Pancreas (tissue), 10 donors: ENCODE data around the gene CDK6. TPM values are rescaled to one million over a fixed set of nuclear protein-coding genes. Genes with fewer than 3 reads are reported as not detected.

Experiments
- ATAC-seq, 4 donors: fragments of 200-7000 bp; cut with Tn5 transposase; one replicate each; pipeline versions ENCODE4 v1.8.0 to v1.9.1; 2020; ENCODE audit warnings: mild to moderate bottlenecking in 4 of 4, moderate library complexity in 4 of 4
- DNase-seq, 6 donors: peaks; one replicate each; pipeline ENCODE4 v3.0.0-alpha.2; 2020
- FAIRE-seq: peaks from 2 replicates; lab custom pipeline; 2012; peaks lifted over from hg19 to GRCh38; lab: Jason Lieb, UNC
- H3K27ac ChIP-seq, 4 donors: fragments of 200-600 bp; sonication (generic); 1 replicate in 3 of 4; 2 replicates in 1 of 4; pipeline versions ENCODE4 v1.5.0 to v1.8.0; 2020
- H3K27me3 ChIP-seq, 4 donors: fragments of 200-600 bp; one replicate each; pipeline ENCODE4 v1.8.0; 2021
- H3K36me3 ChIP-seq, 3 donors: fragments of 200-600 bp; sonication (generic) in 1 of 3; one replicate each; pipeline versions ENCODE4 v1.5.0 to v1.8.0; 2020 to 2021
- H3K4me1 ChIP-seq, 3 donors: fragments of 200-600 bp; one replicate each; pipeline ENCODE4 v1.8.0; 2021
- H3K4me3 ChIP-seq, 4 donors: fragments of 200-600 bp; sonication (generic) in 2 of 4; one replicate each; pipeline versions ENCODE4 v1.5.0 to v1.8.0; 2020 to 2021
- H3K9me3 ChIP-seq, 4 donors: fragments of 200-600 bp; one replicate each; pipeline ENCODE4 v1.8.0; 2021
- WGBS, 2 donors: extraction: QIAGEN DNeasy Blood & Tissue Kit; methylation state at CpG; one replicate each; pipeline ENCODE4 v1.1.7; 2013; 5-methylcytosine and 5-hydroxymethylcytosine counted together
- intact Hi-C, 3 donors: fragments of 100-400 bp; cut with DNase I; formaldehyde crosslinking; loops; one replicate each; pipeline versions ENCODE4 v1.11.1 to v1.14.2; 2022
- polyA plus RNA-seq, 2 donors: library from polyadenylated mRNA; stranded (reverse); fragments of 200-250 nt; gene quantifications; one replicate each; pipeline ENCODE4 v1.2.3, GENCODE V29; 2013
- total RNA-seq, 6 donors: library from RNA; stranded (reverse); fragmentation: NEBNext Ultra II Directional in 4 of 6; extraction: Animal tissue kit (Norgen Biotek cat#: 25700) in 4 of 6; gene quantifications; one replicate each; pipeline versions ENCODE4 v1.2.1 to v1.2.4, GENCODE V29; 2021 to 2023
- TF ChIP-seq, protein P1 (sequence below), 4 donors: fragments of 200-600 bp; sonication (generic) in 3 of 4; IDR thresholded peaks; one replicate each; pipeline versions ENCODE4 v1.5.0 to v1.8.0; 2021; ENCODE audit warnings: antibody characterized with exemption in 4 of 4
- donor health status: healthy with polysubstance abuse.
- donor health status: DM: no; HTN: no; CAD: no; lungs with moderate emphysema.
- donor health status: DM: no; HTN: no; CAD: no.
- donor health status: control.
- donor health status: control.
- donor health status: Bipolar disorder and iron deficiency.
- donor health status: DM: yes; HTN: yes; CAD: no.
- donor health status: DM: no; HTN: no; CAD: no.
- donor health status: DM: no; HTN: no; CAD: no.
- donor health status: DM: yes; HTN: yes; CAD: no.

Gene CDK6
- total and polyA plus RNA-seq, 8 donors: 2.4 to 33.4 (median 18.7) TPM

DNA sequence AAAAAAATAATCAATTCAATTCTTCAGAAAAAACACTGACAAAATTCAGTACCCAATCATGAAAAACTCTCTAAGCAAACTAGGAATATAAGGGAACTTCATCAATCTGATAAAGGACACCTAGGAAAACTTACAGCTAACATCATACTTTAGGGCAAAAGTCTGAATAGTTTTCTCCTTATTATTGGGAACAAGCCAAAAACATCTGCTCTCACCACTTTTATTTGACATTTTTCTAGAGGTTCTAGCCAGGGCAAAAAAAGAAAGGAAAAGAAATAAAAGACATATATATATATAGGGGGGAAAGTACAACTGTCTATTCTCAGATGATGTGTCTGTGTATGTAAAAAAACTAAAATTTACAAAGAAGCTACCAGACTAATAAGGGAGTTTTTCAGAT, 19.0 kb downstream of the CDK6 start:
- Histone ChIP-seq H3K9me3 (no peaks in the 10 kb centered on the region), H3K27me3 (no peaks in the 10 kb centered on the region), H3K4me1 (no peaks in the 10 kb centered on the region), H3K4me3 (no peak overlapping the region), H3K36me3 (no peaks in the 10 kb centered on the region), H3K27ac (no peak overlapping the region)
- intact Hi-C loops: no loop called here
- no peak for FAIRE-seq
- DNase-seq: no peak
- TF ChIP-seq, protein P1, sequence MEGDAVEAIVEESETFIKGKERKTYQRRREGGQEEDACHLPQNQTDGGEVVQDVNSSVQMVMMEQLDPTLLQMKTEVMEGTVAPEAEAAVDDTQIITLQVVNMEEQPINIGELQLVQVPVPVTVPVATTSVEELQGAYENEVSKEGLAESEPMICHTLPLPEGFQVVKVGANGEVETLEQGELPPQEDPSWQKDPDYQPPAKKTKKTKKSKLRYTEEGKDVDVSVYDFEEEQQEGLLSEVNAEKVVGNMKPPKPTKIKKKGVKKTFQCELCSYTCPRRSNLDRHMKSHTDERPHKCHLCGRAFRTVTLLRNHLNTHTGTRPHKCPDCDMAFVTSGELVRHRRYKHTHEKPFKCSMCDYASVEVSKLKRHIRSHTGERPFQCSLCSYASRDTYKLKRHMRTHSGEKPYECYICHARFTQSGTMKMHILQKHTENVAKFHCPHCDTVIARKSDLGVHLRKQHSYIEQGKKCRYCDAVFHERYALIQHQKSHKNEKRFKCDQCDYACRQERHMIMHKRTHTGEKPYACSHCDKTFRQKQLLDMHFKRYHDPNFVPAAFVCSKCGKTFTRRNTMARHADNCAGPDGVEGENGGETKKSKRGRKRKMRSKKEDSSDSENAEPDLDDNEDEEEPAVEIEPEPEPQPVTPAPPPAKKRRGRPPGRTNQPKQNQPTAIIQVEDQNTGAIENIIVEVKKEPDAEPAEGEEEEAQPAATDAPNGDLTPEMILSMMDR (IDR thresholded peaks at IDR 0.05): no peak
- no peak for ATAC-seq

DNA sequence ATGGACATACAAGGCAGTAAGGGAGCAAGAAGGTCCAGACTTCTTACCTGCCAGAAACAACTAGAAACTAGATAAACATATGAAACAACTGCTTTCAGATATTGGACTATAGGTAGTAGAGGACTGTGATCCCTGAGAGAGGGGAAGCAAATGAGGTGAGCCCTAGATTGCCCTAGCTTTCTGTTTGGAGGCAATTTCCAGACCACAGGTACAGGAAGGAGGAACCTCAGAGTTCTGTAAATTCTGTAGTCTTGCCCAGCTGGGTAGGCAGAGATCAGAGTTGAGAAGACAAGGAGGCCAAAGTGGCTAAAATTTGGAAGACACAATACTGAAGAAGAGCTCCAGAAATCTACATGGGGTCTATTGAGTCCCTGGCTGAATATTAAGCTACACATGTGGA, 21.0 kb downstream of the CDK6 start:
- Histone ChIP-seq H3K9me3 (no peaks in the 10 kb centered on the region), H3K4me3 (no peak overlapping the region), H3K36me3 (no peaks in the 10 kb centered on the region), H3K27me3 (no peaks in the 10 kb centered on the region), H3K4me1 (peaks cover 0 to 1% (median under 1%) of the 10 kb centered on the region in 3 donors), H3K27ac (no peak overlapping the region)
- TF ChIP-seq, protein P1 (IDR thresholded peaks at IDR 0.05): no peak
- intact Hi-C loops: no loop called here
- ATAC-seq (no peak), FAIRE-seq (no peak), DNase-seq (no peak)

DNA sequence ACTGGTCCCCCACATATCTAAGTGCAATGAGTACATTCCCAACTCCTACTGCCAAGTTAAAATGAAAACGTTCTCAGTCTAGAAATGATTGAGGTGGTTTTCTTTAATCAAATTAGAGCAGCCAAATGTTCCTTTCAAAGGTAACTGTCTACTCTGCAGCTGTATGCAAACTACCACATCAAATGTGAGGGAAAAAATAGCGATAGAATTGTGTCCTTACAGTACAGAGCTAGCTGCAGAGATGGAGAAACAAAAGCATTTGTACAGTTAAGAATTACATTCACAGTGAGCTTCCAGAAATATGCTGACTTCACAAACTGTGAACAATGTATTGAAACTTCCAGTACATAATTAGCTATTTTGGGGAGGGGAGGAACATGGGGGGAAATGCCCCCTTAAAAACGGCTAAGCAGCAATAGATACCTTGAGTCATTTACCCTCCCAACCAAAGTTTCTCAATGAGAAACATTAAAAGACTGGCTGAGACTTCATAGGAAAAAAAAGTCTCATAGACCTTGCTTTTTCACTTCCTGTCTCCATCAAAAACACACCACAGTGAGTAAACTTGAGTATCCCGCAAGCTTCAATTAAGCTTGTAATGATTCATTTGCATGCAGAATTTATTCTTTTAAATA, 22.9 kb downstream of the CDK6 start:
- ATAC-seq (no peak), DNase-seq (no peak), FAIRE-seq (no peak)
- Histone ChIP-seq H3K27me3 (no peaks in the 10 kb centered on the region), H3K27ac (no peak overlapping the region), H3K4me3 (no peak overlapping the region), H3K4me1 (peaks cover 6 to 17% (median 15%) of the 10 kb centered on the region in 3 donors), H3K9me3 (no peaks in the 10 kb centered on the region), H3K36me3 (no peaks in the 10 kb centered on the region)
- 47 to 52% methylated on average over 4 of the region's 4 CpGs for WGBS, 2 donors
- intact Hi-C loops: no loop called here
- TF ChIP-seq, protein P1 (IDR thresholded peaks at IDR 0.05): no peak

DNA sequence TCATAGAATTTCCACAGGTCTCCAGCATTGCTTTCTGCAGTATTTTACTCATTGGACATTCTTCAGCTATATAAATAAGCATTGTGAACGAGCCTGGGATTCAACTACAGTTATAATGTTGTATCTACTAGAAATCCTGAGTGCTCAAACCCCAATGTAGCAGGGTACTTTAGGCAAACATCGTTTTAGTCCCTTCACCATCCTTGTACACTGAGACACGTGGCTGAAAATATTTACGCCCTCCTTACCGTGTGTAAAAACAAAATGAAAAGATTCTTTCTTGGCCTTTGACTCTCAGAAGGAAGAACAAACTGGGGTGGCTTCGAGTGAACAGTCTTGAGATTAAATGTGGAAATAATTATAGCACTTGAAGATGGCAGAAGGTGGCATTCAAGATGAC, 25.2 kb downstream of the CDK6 start:
- H3K4me1 ChIP-seq: peaks cover 6 to 20% (median 15%) of the 10 kb centered on the region in 3 donors
- no peak overlapping the region for H3K27ac ChIP-seq
- WGBS, 2 donors: 90 to 97% methylated on average over 6 of the region's 6 CpGs
- no peaks in the 10 kb centered on the region for H3K36me3 ChIP-seq
- no peak for FAIRE-seq
- TF ChIP-seq, protein P1 (IDR thresholded peaks at IDR 0.05): no peak
- no peak overlapping the region for H3K4me3 ChIP-seq
- intact Hi-C loops: no loop called here
- no peaks in the 10 kb centered on the region for H3K27me3 ChIP-seq
- DNase-seq: no peak
- no peak for ATAC-seq
- H3K9me3 ChIP-seq: no peaks in the 10 kb centered on the region

DNA sequence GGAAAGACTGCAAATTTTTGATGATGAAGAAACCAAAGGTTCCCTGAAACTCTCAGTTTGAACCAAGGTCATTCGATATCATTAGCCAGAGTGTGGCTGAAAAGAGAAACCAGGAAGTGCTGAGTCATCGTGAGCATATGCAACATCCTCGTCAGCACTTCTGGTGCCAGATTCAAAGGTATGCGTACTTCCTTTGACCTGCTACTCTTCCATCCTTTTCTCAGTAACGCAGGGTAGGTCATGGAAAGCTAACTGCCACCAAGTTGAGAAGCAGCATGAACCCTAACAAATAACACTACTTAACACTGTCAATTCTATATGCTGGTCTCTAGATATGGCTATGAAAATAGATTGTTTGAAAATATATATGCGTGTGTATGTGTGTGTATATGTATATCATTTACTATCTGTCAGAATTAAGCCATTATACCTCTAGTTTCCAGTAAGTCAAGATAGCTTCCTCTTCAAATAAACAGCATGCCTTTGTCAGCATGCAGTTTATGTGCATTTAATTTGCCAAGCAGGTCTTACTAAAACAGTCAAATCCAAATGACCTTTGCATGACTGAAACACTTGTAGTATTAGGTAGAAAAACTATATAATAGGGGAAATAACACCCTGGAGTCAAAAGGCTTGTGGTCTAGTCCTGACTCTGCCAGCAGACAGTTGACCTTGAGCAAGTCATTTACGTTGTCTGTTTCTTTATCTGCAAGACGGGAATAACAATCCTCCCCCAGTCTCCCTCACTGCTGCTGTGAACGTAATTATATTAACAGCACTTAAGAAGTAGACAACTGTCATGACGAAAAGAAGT, 26.4 kb downstream of the CDK6 start:
- 20 to 24% methylated on average over 10 of the region's 10 CpGs for WGBS, 2 donors
- intact Hi-C loops: no loop called here
- peak; percentile 97 to 99 (median 98) for ATAC-seq
- Histone ChIP-seq H3K27me3 (no peaks in the 10 kb centered on the region), H3K4me3 (no peak overlapping the region), H3K27ac (peak overlapping the region in 2 of 4 donors; percentile 53 to 74), H3K4me1 (peaks cover 6 to 20% (median 15%) of the 10 kb centered on the region in 3 donors), H3K9me3 (no peaks in the 10 kb centered on the region), H3K36me3 (no peaks in the 10 kb centered on the region)
- DNase-seq: peak in 4 of 6 donors; percentile 33 to 80 (median 74)
- FAIRE-seq: peak; percentile 94
- TF ChIP-seq, protein P1 (IDR thresholded peaks at IDR 0.05): no peak
